ENCODE results near the gene MAPK10. TPM values are rescaled to one million over a fixed set of nuclear protein-coding genes. Genes with fewer than 3 reads are reported as not detected.

MAPK10 gene
- polyA plus RNA-seq, 1 donor, result 18.9 TPM

GRCh38 chr4:86381431-86381830 lies 21.6 kb upstream of the MAPK10 start:
- WGBS (ENCODE audit: insufficient coverage, low lambda C conversion rate), result no CpG with 5 or more reads among the region's 4 CpGs
- DNase-seq, result no peak
- Histone ChIP-seq H3K4me1 (ENCODE audit: control insufficient read depth, insufficient read depth, low read length) (peaks cover 10% of the 10 kb centered on the region), H3K27ac (ENCODE audit: low read length) (no peak overlapping the region), H3K36me3 (ENCODE audit: control insufficient read depth, insufficient read depth, low read length) (no peaks in the 10 kb centered on the region), H3K4me3 (ENCODE audit: low read length) (no peak overlapping the region), H3K9me3 (ENCODE audit: control insufficient read depth, low read depth, low read length) (no peaks in the 10 kb centered on the region), H3K27me3 (ENCODE audit: control insufficient read depth, insufficient read depth, low read length) (peaks cover 2% of the 10 kb centered on the region)

GRCh38 chr4:86380181-86380724 lies 20.4 kb upstream of the MAPK10 start:
- Histone ChIP-seq H3K36me3 (ENCODE audit: control insufficient read depth, insufficient read depth, low read length) (no peaks in the 10 kb centered on the region), H3K4me3 (ENCODE audit: low read length) (no peak overlapping the region), H3K27me3 (ENCODE audit: control insufficient read depth, insufficient read depth, low read length) (no peaks in the 10 kb centered on the region), H3K27ac (ENCODE audit: low read length) (peak overlapping the region; percentile 58), H3K4me1 (ENCODE audit: control insufficient read depth, insufficient read depth, low read length) (peaks cover 10% of the 10 kb centered on the region), H3K9me3 (ENCODE audit: control insufficient read depth, low read depth, low read length) (no peaks in the 10 kb centered on the region)
- DNase-seq, result peak; percentile 89 to 93

- no peaks in the 10 kb centered on the region for H3K9me3 ChIP-seq (ENCODE audit: control insufficient read depth, low read depth, low read length)
- H3K27me3 ChIP-seq (ENCODE audit: control insufficient read depth, insufficient read depth, low read length), result no peaks in the 10 kb centered on the region
- 100% methylated on average over 1 of the region's 1 CpG for WGBS (ENCODE audit: insufficient coverage, low lambda C conversion rate)
- H3K27ac ChIP-seq (ENCODE audit: low read length), result no peak overlapping the region
- H3K36me3 ChIP-seq (ENCODE audit: control insufficient read depth, insufficient read depth, low read length), result no peaks in the 10 kb centered on the region
- H3K4me3 ChIP-seq (ENCODE audit: low read length), result no peak overlapping the region
- no peak for DNase-seq
- peaks cover 10% of the 10 kb centered on the region for H3K4me1 ChIP-seq (ENCODE audit: control insufficient read depth, insufficient read depth, low read length)
Measured at GRCh38 chr4:86376850-86377249, 17.0 kb upstream of the MAPK10 start.

GRCh38 chr4:86368433-86368832 lies 8.6 kb upstream of the MAPK10 start:
- Histone ChIP-seq H3K9me3 (ENCODE audit: control insufficient read depth, low read depth, low read length) (no peaks in the 10 kb centered on the region), H3K4me1 (ENCODE audit: control insufficient read depth, insufficient read depth, low read length) (no peaks in the 10 kb centered on the region), H3K27me3 (ENCODE audit: control insufficient read depth, insufficient read depth, low read length) (no peaks in the 10 kb centered on the region), H3K36me3 (ENCODE audit: control insufficient read depth, insufficient read depth, low read length) (no peaks in the 10 kb centered on the region), H3K27ac (ENCODE audit: low read length) (no peak overlapping the region), H3K4me3 (ENCODE audit: low read length) (no peak overlapping the region)
- WGBS (ENCODE audit: insufficient coverage, low lambda C conversion rate), result 67% methylated on average over 1 of the region's 4 CpGs
- no peak for DNase-seq

GRCh38 chr4:86367577-86367976 lies 7.7 kb upstream of the MAPK10 start:
- H3K27me3 ChIP-seq (ENCODE audit: control insufficient read depth, insufficient read depth, low read length), result no peaks in the 10 kb centered on the region
- WGBS (ENCODE audit: insufficient coverage, low lambda C conversion rate), result no CpG with 5 or more reads among the region's 1 CpG
- no peak for DNase-seq
- H3K4me1 ChIP-seq (ENCODE audit: control insufficient read depth, insufficient read depth, low read length), result no peaks in the 10 kb centered on the region
- no peaks in the 10 kb centered on the region for H3K36me3 ChIP-seq (ENCODE audit: control insufficient read depth, insufficient read depth, low read length)
- H3K27ac ChIP-seq (ENCODE audit: low read length), result no peak overlapping the region
- no peaks in the 10 kb centered on the region for H3K9me3 ChIP-seq (ENCODE audit: control insufficient read depth, low read depth, low read length)
- no peak overlapping the region for H3K4me3 ChIP-seq (ENCODE audit: low read length)

- no peaks in the 10 kb centered on the region for H3K27me3 ChIP-seq (ENCODE audit: control insufficient read depth, insufficient read depth, low read length)
- no peaks in the 10 kb centered on the region for H3K9me3 ChIP-seq (ENCODE audit: control insufficient read depth, low read depth, low read length)
- no peak overlapping the region for H3K4me3 ChIP-seq (ENCODE audit: low read length)
- DNase-seq, result no peak
- H3K27ac ChIP-seq (ENCODE audit: low read length), result no peak overlapping the region
- no peaks in the 10 kb centered on the region for H3K36me3 ChIP-seq (ENCODE audit: control insufficient read depth, insufficient read depth, low read length)
- 100% methylated on average over 1 of the region's 1 CpG for WGBS (ENCODE audit: insufficient coverage, low lambda C conversion rate)
- H3K4me1 ChIP-seq (ENCODE audit: control insufficient read depth, insufficient read depth, low read length), result no peaks in the 10 kb centered on the region
Measured at GRCh38 chr4:86366920-86367319, 7.1 kb upstream of the MAPK10 start.

GRCh38 chr4:86362510-86362909 lies 2.7 kb upstream of the MAPK10 start:
- DNase-seq, result no peak
- no peaks in the 10 kb centered on the region for H3K36me3 ChIP-seq (ENCODE audit: control insufficient read depth, insufficient read depth, low read length)
- peaks cover 4% of the 10 kb centered on the region for H3K4me1 ChIP-seq (ENCODE audit: control insufficient read depth, insufficient read depth, low read length)
- no peak overlapping the region for H3K4me3 ChIP-seq (ENCODE audit: low read length)
- no peak overlapping the region for H3K27ac ChIP-seq (ENCODE audit: low read length)
- peaks cover 6% of the 10 kb centered on the region for H3K27me3 ChIP-seq (ENCODE audit: control insufficient read depth, insufficient read depth, low read length)
- H3K9me3 ChIP-seq (ENCODE audit: control insufficient read depth, low read depth, low read length), result peaks cover 2% of the 10 kb centered on the region

- Histone ChIP-seq H3K36me3 (ENCODE audit: control insufficient read depth, insufficient read depth, low read length) (no peaks in the 10 kb centered on the region), H3K9me3 (ENCODE audit: control insufficient read depth, low read depth, low read length) (peaks cover 2% of the 10 kb centered on the region), H3K4me1 (ENCODE audit: control insufficient read depth, insufficient read depth, low read length) (peaks cover 4% of the 10 kb centered on the region), H3K27me3 (ENCODE audit: control insufficient read depth, insufficient read depth, low read length) (peaks cover 6% of the 10 kb centered on the region), H3K27ac (ENCODE audit: low read length) (no peak overlapping the region), H3K4me3 (ENCODE audit: low read length) (peak overlapping the region; percentile 7)
- 51% methylated on average over 3 of the region's 3 CpGs for WGBS (ENCODE audit: insufficient coverage, low lambda C conversion rate)
- DNase-seq, result no peak
Measured at GRCh38 chr4:86358257-86358656, 1.6 kb downstream of the MAPK10 start.

GRCh38 chr4:86357608-86358007 lies 2.2 kb downstream of the MAPK10 start:
- H3K4me3 ChIP-seq (ENCODE audit: low read length), result no peak overlapping the region
- no CpG with 5 or more reads among the region's 1 CpG for WGBS (ENCODE audit: insufficient coverage, low lambda C conversion rate)

GRCh38 chr4:86356425-86357210 lies 3.2 kb downstream of the MAPK10 start:
- Histone ChIP-seq H3K4me3 (ENCODE audit: low read length) (no peak overlapping the region), H3K9me3 (ENCODE audit: control insufficient read depth, low read depth, low read length) (peaks cover 2% of the 10 kb centered on the region), H3K27ac (ENCODE audit: low read length) (no peak overlapping the region), H3K27me3 (ENCODE audit: control insufficient read depth, insufficient read depth, low read length) (peaks cover 6% of the 10 kb centered on the region), H3K36me3 (ENCODE audit: control insufficient read depth, insufficient read depth, low read length) (no peaks in the 10 kb centered on the region), H3K4me1 (ENCODE audit: control insufficient read depth, insufficient read depth, low read length) (peaks cover 4% of the 10 kb centered on the region)
- WGBS (ENCODE audit: insufficient coverage, low lambda C conversion rate), result 100% methylated on average over 1 of the region's 4 CpGs
- DNase-seq, result no peak

More at GRCh38 chr4:86357608-86358007, 2.2 kb downstream of the MAPK10 start:
- peaks cover 4% of the 10 kb centered on the region for H3K4me1 ChIP-seq (ENCODE audit: control insufficient read depth, insufficient read depth, low read length)
- no peak for DNase-seq
- H3K27me3 ChIP-seq (ENCODE audit: control insufficient read depth, insufficient read depth, low read length), result peaks cover 6% of the 10 kb centered on the region
- H3K9me3 ChIP-seq (ENCODE audit: control insufficient read depth, low read depth, low read length), result peaks cover 2% of the 10 kb centered on the region
- no peaks in the 10 kb centered on the region for H3K36me3 ChIP-seq (ENCODE audit: control insufficient read depth, insufficient read depth, low read length)
- no peak overlapping the region for H3K27ac ChIP-seq (ENCODE audit: low read length)

- WGBS (ENCODE audit: insufficient coverage, low lambda C conversion rate), result no CpG with 5 or more reads among the region's 2 CpGs
- H3K27me3 ChIP-seq (ENCODE audit: control insufficient read depth, insufficient read depth, low read length), result peaks cover 2% of the 10 kb centered on the region
- DNase-seq, result no peak
- no peak overlapping the region for H3K27ac ChIP-seq (ENCODE audit: low read length)
- peaks cover 1% of the 10 kb centered on the region for H3K4me1 ChIP-seq (ENCODE audit: control insufficient read depth, insufficient read depth, low read length)
- H3K36me3 ChIP-seq (ENCODE audit: control insufficient read depth, insufficient read depth, low read length), result no peaks in the 10 kb centered on the region
- peaks cover 2% of the 10 kb centered on the region for H3K9me3 ChIP-seq (ENCODE audit: control insufficient read depth, low read depth, low read length)
- no peak overlapping the region for H3K4me3 ChIP-seq (ENCODE audit: low read length)
Measured at GRCh38 chr4:86354390-86354789, 5.5 kb downstream of the MAPK10 start.

Measured in large intestine (tissue), 3 donors.